Measurements from ENCODE around the gene MSLN.

- TF ChIP-seq, protein P1, sequence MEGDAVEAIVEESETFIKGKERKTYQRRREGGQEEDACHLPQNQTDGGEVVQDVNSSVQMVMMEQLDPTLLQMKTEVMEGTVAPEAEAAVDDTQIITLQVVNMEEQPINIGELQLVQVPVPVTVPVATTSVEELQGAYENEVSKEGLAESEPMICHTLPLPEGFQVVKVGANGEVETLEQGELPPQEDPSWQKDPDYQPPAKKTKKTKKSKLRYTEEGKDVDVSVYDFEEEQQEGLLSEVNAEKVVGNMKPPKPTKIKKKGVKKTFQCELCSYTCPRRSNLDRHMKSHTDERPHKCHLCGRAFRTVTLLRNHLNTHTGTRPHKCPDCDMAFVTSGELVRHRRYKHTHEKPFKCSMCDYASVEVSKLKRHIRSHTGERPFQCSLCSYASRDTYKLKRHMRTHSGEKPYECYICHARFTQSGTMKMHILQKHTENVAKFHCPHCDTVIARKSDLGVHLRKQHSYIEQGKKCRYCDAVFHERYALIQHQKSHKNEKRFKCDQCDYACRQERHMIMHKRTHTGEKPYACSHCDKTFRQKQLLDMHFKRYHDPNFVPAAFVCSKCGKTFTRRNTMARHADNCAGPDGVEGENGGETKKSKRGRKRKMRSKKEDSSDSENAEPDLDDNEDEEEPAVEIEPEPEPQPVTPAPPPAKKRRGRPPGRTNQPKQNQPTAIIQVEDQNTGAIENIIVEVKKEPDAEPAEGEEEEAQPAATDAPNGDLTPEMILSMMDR (IDR thresholded peaks at IDR 0.05): no peak
- no peak for TF ChIP-seq POLR2A (IDR thresholded peaks at IDR 0.05)
Observed at GRCh38 chr16:768428-768827, 7.9 kb downstream of the MSLN start.

Measured in lower leg skin (tissue), 3 donors.